Activated CD4-positive, CD25-positive, alpha-beta regulatory T cell (primary cell): ENCODE results near the gene RNU1-1.
"Not testable (repeated sequence)": the region's sequence is repeated elsewhere in the genome, so short reads cannot be mapped to it uniquely, and the experiment has no call there.

ENCODE experiments used
- DNase-seq, 4 experiments: peaks; one replicate each; lab custom pipeline; 2025; lab: John Stamatoyannopoulos, UW

Gene RNU1-1

GRCh38 chr1:16514107-16515055 is at the start of gene RNU1-1:
Gene RNU1-1, minus strand, starts transcription at chr1:16514285.
- not testable (repeated sequence) for DNase-seq

DNA sequence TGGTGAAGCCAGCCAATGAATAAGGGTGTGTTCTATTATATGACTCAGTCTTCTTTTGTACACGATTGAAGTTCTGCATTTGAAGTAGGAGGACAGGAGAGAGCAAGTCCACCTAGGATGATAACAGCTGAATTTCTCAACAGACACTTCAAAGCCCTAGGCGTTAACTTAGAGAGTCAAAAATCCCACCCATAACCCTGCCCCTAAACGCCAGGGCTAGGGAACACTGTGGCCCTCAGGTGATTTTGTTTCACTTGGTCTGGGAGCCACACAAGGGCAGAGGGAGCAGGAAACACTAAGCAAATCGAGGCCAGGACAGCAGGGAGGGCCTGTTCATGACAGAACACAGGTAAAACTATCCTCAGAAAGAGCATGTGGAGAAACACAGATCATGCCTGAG is 47.0 kb upstream of the RNU1-1 start:
- DNase-seq, result not testable (repeated sequence)

DNA sequence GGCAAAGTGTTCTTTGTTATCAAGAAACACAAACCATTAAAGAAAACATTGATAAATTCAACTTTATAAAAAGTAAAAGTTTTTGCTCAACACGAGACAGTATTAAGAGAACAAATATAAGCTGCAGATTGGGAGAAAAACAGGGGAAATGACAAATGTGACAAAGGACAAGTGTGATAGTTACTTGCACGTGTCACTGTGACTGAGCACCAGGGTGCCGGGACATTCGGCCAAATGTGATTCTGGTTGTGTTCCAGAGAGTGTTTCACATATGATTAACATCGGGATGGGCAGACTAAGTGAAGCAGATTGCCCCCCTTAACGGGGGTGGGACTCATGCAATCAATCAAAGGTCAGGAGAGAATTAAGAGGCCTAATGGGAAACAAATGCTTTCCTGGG is 46.4 kb upstream of the RNU1-1 start:
- DNase-seq, result not testable (repeated sequence)

- DNase-seq, result not testable (repeated sequence)
Observed at GRCh38 chr1:16559688-16560087, 45.6 kb upstream of the RNU1-1 start.

DNA sequence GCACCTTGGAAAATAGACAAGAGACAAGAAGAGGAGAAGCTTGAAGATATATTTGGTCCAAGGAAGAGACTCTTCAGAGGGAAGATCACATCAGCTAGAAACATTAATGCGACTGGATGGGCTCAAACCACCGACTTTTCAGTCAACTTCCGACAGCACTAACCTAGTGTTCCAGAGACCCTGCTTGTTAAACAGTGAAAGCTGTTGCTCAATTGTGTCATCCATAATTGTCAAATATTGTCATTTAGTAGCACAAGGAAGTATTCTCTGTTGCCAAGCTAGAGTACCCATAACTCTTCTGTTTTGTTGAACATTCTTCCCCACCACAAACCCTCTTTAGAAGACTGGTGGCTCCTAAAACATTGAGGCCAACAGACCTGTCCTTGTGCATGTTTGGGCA is 42.9 kb upstream of the RNU1-1 start:
- DNase-seq, result not testable (repeated sequence)

GRCh38 chr1:16553244-16553643 is 39.2 kb upstream of the RNU1-1 start:
- DNase-seq, result not testable (repeated sequence)

DNA sequence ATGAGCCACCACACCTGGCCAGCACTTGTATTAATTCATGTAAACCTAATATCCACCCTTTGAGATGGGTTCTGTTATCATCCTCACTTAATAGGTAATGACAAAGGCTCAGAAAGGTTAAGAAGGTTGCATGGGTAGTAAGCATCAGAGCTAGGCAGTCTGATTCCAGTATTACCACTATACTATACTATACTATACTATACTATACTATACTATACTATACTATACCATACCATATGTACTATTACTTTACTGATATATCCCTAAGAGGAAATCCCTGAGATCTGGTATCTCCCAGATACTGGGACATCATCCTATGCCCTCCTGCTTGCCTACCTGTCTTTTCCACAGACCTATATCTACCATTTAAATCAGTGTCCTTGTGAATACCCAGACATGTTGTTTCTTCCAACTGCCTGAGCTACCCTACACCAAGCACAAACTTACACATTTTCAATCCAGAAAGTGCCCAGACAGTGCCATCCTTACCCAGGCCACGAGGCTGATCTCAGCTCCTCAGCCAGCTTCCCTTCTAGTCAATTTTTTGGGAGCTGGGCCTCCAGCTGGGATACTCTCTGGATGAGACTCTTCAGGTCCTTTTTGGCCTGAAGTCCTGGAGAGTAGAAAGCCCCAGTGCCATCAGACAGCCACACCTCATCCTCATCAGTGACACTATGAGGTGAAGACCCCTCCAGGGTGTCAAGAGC is 36.3 kb upstream of the RNU1-1 start:
- DNase-seq, result not testable (repeated sequence)

- DNase-seq, result not testable (repeated sequence)
Observed at GRCh38 chr1:16549545-16549944, 35.5 kb upstream of the RNU1-1 start.

- DNase-seq, result not testable (repeated sequence)
Observed at GRCh38 chr1:16547502-16548241, 33.6 kb upstream of the RNU1-1 start.

DNA sequence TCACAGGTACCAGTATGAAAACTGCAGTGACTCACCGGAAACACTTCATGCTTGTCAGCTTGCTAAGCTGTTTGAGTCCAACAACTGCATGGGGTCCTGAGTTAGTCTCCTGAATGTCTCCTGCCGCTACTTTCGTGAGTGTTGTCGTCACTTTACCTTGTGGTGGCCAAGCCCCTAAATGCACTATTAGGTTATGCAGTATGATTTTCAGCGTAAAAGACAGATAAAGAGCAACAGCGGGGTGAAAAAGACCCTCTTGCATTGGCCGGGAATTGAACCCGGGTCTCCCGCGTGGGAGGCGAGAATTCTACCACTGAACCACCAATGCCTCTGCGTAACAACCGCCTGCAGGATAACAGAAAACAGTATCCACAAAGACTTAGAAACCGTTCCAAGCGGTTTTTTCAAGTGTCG is 31.6 kb upstream of the RNU1-1 start:
- DNase-seq, result not testable (repeated sequence)

DNA sequence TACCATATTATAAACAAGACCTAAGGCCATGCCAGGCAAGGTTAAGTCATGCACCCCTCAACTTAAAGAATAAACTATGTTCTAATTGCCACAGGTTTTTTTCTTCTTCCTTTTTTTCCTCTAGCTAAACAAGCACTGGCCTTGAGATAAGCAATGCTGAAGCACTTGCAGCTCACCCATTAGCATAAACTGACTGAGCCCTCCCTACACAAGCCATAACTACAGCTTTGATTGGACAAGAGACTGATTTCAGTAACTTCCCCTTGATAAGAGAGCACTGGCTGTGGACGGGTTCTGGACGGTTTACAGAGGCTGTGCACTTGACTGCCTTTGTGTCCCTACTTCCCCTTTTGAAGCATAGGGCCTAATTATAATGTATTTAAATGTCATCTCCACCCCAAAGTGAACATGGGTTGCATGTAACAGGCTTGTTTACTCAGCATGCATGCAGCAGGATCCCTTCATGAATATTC is 26.4 kb upstream of the RNU1-1 start:
- DNase-seq, result not testable (repeated sequence)

DNA sequence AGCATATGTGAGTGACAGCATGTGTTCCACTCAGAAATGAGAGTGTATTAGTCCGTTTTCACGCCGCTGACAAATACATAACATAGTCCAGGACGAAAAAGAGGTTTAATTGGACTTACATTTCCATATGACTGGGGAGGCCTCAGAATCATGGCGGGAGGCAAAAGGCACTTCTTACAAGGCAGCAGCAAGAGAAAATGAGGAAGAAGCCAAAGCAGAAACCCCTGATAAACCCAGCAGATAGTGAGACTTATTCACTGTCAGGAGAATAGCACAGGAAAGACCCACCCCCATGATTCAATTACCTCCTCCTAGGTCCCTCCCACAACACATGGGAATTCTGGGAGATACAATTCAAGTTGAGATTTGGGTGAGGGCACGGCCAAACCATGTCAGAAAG is 23.4 kb upstream of the RNU1-1 start:
- not testable (repeated sequence) for DNase-seq

DNA sequence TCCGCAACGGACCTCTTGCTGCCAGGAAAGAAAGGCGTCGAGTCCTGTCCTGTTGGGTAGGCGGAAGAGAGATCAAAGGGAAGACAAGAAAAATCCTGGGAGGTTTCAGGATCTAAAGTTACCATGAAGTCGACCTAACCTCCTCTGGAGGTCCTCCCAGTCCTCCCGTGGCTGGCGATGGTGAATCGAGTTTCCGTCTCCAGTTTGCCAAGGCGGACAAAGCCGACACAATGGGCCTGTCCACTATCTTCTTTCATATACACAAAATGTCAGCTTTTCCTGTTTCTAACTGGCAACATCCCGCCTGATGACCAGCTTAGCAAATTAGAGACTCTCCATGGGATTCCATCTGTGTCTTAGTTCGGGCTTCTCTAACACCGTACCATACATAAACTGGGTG is 22.7 kb upstream of the RNU1-1 start:
- DNase-seq, result not testable (repeated sequence)

GRCh38 chr1:16535898-16536297 is 21.8 kb upstream of the RNU1-1 start:
- DNase-seq, result not testable (repeated sequence)

DNA sequence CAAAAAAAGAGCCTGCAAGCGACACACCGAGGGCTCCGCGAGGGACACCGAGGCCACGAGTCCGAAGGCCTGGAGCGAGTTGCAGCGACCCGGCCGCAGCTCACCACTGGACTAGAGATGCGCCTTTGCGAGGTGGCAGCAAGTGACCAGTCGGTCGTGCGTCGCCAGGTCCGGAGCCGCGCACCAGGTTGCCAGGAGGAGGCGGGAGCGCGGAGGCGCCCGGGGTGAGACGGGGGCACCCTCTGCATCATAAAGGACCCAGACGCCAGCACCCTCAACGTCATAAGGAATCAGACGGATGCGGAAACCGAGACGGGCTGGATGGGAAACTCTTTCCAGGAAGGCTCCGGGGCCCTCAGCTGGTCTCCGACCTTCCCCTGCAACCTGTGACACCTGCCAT is 21.4 kb upstream of the RNU1-1 start:
- not testable (repeated sequence) for DNase-seq

- DNase-seq, result not testable (repeated sequence)
Observed at GRCh38 chr1:16534829-16535456, 20.9 kb upstream of the RNU1-1 start.

DNA sequence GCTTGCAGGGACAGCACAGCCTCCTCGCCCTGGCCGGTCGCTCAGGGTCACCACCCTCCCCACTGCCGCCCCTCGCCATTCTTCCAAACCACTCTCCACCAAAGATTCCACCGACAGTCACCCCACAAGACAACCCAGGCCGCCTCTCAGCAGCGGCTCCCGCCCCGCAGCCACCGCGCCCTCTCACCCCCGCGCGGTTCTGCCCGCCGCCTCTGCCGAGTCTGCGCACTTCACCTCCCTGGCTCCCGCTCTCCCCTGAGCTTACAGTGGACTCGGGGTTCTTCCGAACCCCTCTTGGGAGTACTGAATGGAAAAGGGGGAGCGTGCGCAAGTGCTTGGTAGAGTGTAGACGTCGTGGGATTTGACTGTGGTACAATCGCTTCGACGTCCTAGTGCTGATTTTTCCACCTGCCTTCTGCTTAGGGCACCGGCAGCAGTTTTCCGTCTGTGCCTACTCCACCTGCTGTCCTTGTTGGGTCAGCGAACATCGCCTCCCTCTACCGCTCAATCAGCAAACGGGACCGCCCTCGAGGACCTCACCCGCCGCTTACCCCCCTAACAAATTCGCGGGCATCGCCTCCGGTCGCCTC is 20.2 kb upstream of the RNU1-1 start:
- not testable (repeated sequence) for DNase-seq

- not testable (repeated sequence) for DNase-seq
Observed at GRCh38 chr1:16532235-16532991, 18.3 kb upstream of the RNU1-1 start.

DNA sequence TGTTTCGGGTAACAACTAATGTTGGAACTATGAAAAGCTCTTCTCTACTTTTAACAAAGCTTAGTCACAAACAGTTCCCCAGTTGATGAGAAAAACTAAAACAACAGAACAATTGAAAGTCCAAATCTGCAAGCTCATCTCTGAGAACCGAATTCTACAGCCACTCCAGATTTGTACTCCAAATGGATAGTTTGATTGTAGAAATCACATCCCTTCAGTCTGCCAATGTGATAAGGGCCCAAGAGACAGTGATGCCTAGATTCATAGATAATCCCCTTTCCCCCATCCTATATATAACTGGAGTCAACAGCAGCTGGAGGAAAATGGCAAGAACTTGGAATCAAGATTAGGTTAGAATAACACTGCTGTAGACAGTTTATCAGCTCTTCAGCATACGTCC is 14.3 kb upstream of the RNU1-1 start:
- not testable (repeated sequence) for DNase-seq

- not testable (repeated sequence) for DNase-seq
Observed at GRCh38 chr1:16525769-16526168, 11.7 kb upstream of the RNU1-1 start.
